GM12878 (cell line): ENCODE measurements around the gene PCSK2. TPM values are rescaled to one million over a fixed set of nuclear protein-coding genes. Genes with fewer than 3 reads are reported as not detected.

ENCODE experiments used
- ATAC-seq: fragments of 200-7000 bp; cut with Tn5 transposase; 3 replicates; pipeline ENCODE4 v1.9.1; 2020; ENCODE audit warnings: mild to moderate bottlenecking, moderate library complexity
- BruUV-seq: library from RNA; stranded (reverse); fragments of 400-500 nt; replicated peaks from 2 replicates; lab custom pipeline; 2021; lab: Mats Ljungman, UMichigan
- CTCF ChIA-PET: fragments of 300-600 bp; sonication (Branson Sonifier 250); formaldehyde crosslinking; extraction: SDS; loops from one replicate; lab custom pipeline; 2021; ENCODE audit warnings: inconsistent platforms; lab: Yijun Ruan, JAX
- POLR2A ChIA-PET: fragments of 350-600 bp; formaldehyde crosslinking; extraction: SDS; loops from one replicate; lab custom pipeline; 2021; ENCODE audit warnings: inconsistent platforms; lab: Charles Lee
- RAD21 ChIA-PET: fragments of 300-600 bp; sonication (Branson Sonifier 250); formaldehyde crosslinking; loops from one replicate; lab custom pipeline; 2023; ENCODE audit warnings: antibody characterized with exemption; ENCODE audit not compliant: unreplicated experiment; lab: Charles Lee
- SMC1A ChIA-PET: fragments of 300-600 bp; sonication (Branson Sonifier 250); formaldehyde crosslinking; loops from one replicate; lab custom pipeline; 2023; ENCODE audit not compliant: unreplicated experiment, uncharacterized antibody; lab: Charles Lee
- DNase-seq: peaks from one replicate; pipeline ENCODE4 v3.0.0-alpha.2; 2011; ENCODE audit warnings: low read depth, low spot score
- FAIRE-seq: peaks from 3 replicates; lab custom pipeline; 2011; peaks lifted over from hg19 to GRCh38; lab: Jason Lieb, UNC
- H2AFZ ChIP-seq: 2 replicates; pipeline ENCODE4 v1.6.0; 2011; ENCODE audit warnings: low read depth, low read length, control low read depth; ENCODE audit not compliant: control insufficient read depth
- H3K27ac ChIP-seq: 2 replicates; pipeline ENCODE4 v1.5.1; 2011; ENCODE audit warnings: control low read depth; ENCODE audit not compliant: control insufficient read depth, insufficient read depth
- H3K27me3 ChIP-seq, 2 experiments: replicated peaks in 1 of 2; 2 replicates each; pipeline versions ENCODE4 v1.6.0 to v1.6.1; 2011; ENCODE audit warnings: low read length in 1 of 2; ENCODE audit not compliant: control insufficient read depth in 2 of 2, insufficient read depth in 2 of 2
- H3K36me3 ChIP-seq, 2 experiments: 2 replicates each; pipeline ENCODE4 v1.5.1; 2011; ENCODE audit warnings: low read length in 1 of 2; ENCODE audit not compliant: control insufficient read depth in 2 of 2, insufficient read depth in 2 of 2
- H3K4me1 ChIP-seq: 2 replicates; pipeline ENCODE4 v1.6.1; 2011; ENCODE audit warnings: mild to moderate bottlenecking, low read length, moderate library complexity, mixed read lengths; ENCODE audit not compliant: control insufficient read depth, insufficient read depth
- H3K4me2 ChIP-seq: 2 replicates; pipeline ENCODE4 v1.6.0; 2011; ENCODE audit warnings: control low read depth; ENCODE audit not compliant: control insufficient read depth, insufficient read depth
- H3K4me3 ChIP-seq: fragments of 200-600 bp; sonication (generic); 2 replicates; pipeline ENCODE4 v1.5.1; 2016
- H3K79me2 ChIP-seq: 2 replicates; pipeline ENCODE4 v1.6.0; 2011; ENCODE audit warnings: low read length; ENCODE audit not compliant: control insufficient read depth, insufficient read depth
- H3K9ac ChIP-seq: 2 replicates; pipeline ENCODE4 v1.8.0; 2011; ENCODE audit warnings: low read length, control low read depth, mixed read lengths; ENCODE audit not compliant: control insufficient read depth, insufficient read depth
- H3K9me3 ChIP-seq: replicated peaks from 3 replicates; pipeline ENCODE4 v1.5.1; 2011; ENCODE audit warnings: mild to moderate bottlenecking, low read length; ENCODE audit not compliant: control insufficient read depth, insufficient read depth
- H4K20me1 ChIP-seq: 2 replicates; pipeline ENCODE4 v1.6.0; 2011; ENCODE audit not compliant: control insufficient read depth, insufficient read depth
- ATF3 ChIP-seq: IDR thresholded peaks from 2 replicates; pipeline ENCODE4 v1.6.1; 2011; ENCODE audit warnings: low read depth, mild to moderate bottlenecking, low read length, moderate library complexity, borderline replicate concordance; ENCODE audit errors: extremely low read depth
- GATAD2B ChIP-seq: fragments of 450-650 bp; conservative IDR thresholded peaks from 2 replicates; pipeline ENCODE4 v1.6.1; 2017; ENCODE audit warnings: low read depth, mild to moderate bottlenecking, moderate library complexity
- MAX ChIP-seq: IDR thresholded peaks from 2 replicates; pipeline ENCODE4 v1.6.1; 2012; ENCODE audit warnings: low read depth, low read length, improper control_type of control experiment
- POLR2AphosphoS5 ChIP-seq: IDR thresholded peaks from 2 replicates; pipeline ENCODE4 v1.6.1; 2011; ENCODE audit warnings: mild to moderate bottlenecking, low read length, inconsistent platforms
- SKIL ChIP-seq: fragments of 450-650 bp; IDR thresholded peaks from 2 replicates; pipeline ENCODE4 v1.6.1; 2017; ENCODE audit warnings: mild to moderate bottlenecking, low read depth, inconsistent platforms; ENCODE audit not compliant: poor library complexity, severe bottlenecking
- YY1 ChIP-seq: IDR thresholded peaks from 2 replicates; pipeline ENCODE4 v1.6.1; 2011; ENCODE audit warnings: low read depth, mild to moderate bottlenecking, low read length
- ZBTB40 ChIP-seq: fragments of 450-650 bp; IDR thresholded peaks from 2 replicates; pipeline ENCODE4 v1.6.1; 2016; ENCODE audit warnings: mild to moderate bottlenecking, moderate library complexity, borderline replicate concordance
- ZNF592 ChIP-seq: fragments of 450-650 bp; IDR thresholded peaks from 2 replicates; pipeline ENCODE4 v1.6.1; 2017; ENCODE audit warnings: mild to moderate bottlenecking, moderate library complexity
- ZZZ3 ChIP-seq: IDR thresholded peaks from 2 replicates; pipeline ENCODE4 v1.6.1; 2011; ENCODE audit warnings: low read depth; ENCODE audit not compliant: control insufficient read depth, insufficient read length
- WGBS: methylation state at CpG from one replicate; pipeline ENCODE4 v1.1.6; 2016; ENCODE audit warnings: low lambda C conversion rate; ENCODE audit not compliant: insufficient replicate concordance, insufficient coverage; ENCODE audit errors: missing lambda C conversion rate; 5-methylcytosine and 5-hydroxymethylcytosine counted together
- in situ Hi-C: fragments of 300-500 bp; cut with MboI; formaldehyde crosslinking; loops from 9 replicates; pipeline ENCODE4 v1.14.3; 2018; ENCODE audit warnings: mixed read lengths
- intact Hi-C: fragments of 100-400 bp; cut with micrococcal nuclease; formaldehyde crosslinking; loops from one replicate; pipeline ENCODE4 v1.14.2; 2022; ENCODE audit not compliant: unreplicated experiment
- polyA plus RNA-seq, 11 experiments: library from polyadenylated mRNA; depleted of rRNA in 4 of 11; unstranded in 6 of 11; stranded (reverse) in 5 of 11; fragments of >200 nt; fragmentation: Nextera tagmentation in 4 of 11; fragmentation: Illumina TruSeq in 1 of 11; extraction: Ambion mirVana in 4 of 11; extraction: Trizol in 1 of 11; gene quantifications; 1 replicate in 1 of 11; 2 replicates in 10 of 11; pipeline versions ENCODE4 v1.2.1 to v1.2.3, GENCODE V29; 2011 to 2016; ENCODE audit warnings: inconsistent platforms in 2 of 11, missing spikeins in 2 of 11, low read depth in 1 of 11
- total RNA-seq, 4 experiments: library from RNA; depleted of rRNA in 3 of 4; stranded (reverse); fragments of >200 nt in 3 of 4; fragmentation: Illumina TruSeq in 1 of 4; extraction: Trizol in 1 of 4; gene quantifications; 2 replicates each; pipeline versions ENCODE4 v1.2.1 to v1.2.3, GENCODE V29; 2013 to 2021

PCSK2 gene
- total and polyA plus RNA-seq, 10 of the 15 experiments (the other 5 are each of a cell fraction or from before 2014, with no cell fraction given) = not detected

GRCh38 chr20:17513939-17514338 lies 287.1 kb downstream of the PCSK2 start:
- DNase-seq = no peak
- H3K9me3 ChIP-seq = no peaks in the 10 kb centered on the region
- 0% methylated on average over 2 of the region's 2 CpGs for WGBS
- ATAC-seq = no peak
- H3K36me3 ChIP-seq = no peaks in the 10 kb centered on the region
- FAIRE-seq = no peak
- CTCF ChIA-PET = interaction anchor here (0.9 to 2.2 kb wide), 4 partner anchors 8 to 482 kb away, joined by 3 to 6 read pairs (median 4); no protein-coding TSS in a partner anchor
- no TSS peak for BruUV-seq
- intact Hi-C loops = no loop called here
- no peak overlapping the region for H3K4me2 ChIP-seq
- H3K79me2 ChIP-seq = no peaks in the 10 kb centered on the region
- TF ChIP-seq POLR2AphosphoS5 (no peak), ZNF592 (no peak), SKIL (no peak), ZBTB40 (no peak), GATAD2B (no peak), MAX (no peak), ZZZ3 (no peak), YY1 (no peak), ATF3 (no peak)
- TF ChIP-seq, all 136 proteins: peak for 0
- H2AFZ ChIP-seq = no peak overlapping the region
- ChIA-PET SMC1A (interaction anchor here (1.2 to 1.8 kb wide), 2 partner anchors 9 to 13 kb away, joined by 3 to 6 read pairs; no protein-coding TSS in a partner anchor), RAD21 (interaction anchor here (1.2 to 1.4 kb wide), 2 partner anchors 9 to 384 kb away, joined by 3 to 5 read pairs; no protein-coding TSS in a partner anchor), POLR2A (interaction anchor here (0.6 kb wide), 1 partner anchor 971 kb away, joined by 3 read pairs; no protein-coding TSS in a partner anchor)
- no peaks in the 10 kb centered on the region for H4K20me1 ChIP-seq
- H3K4me3 ChIP-seq = no peak overlapping the region
- H3K9ac ChIP-seq = no peak overlapping the region
- no peak overlapping the region for H3K27ac ChIP-seq
- no peaks in the 10 kb centered on the region; a peak in 1 of 4 replicates for H3K27me3 ChIP-seq
- in situ Hi-C loops = no loop called here
- H3K4me1 ChIP-seq = no peaks in the 10 kb centered on the region
